HepG2 (cell line): ENCODE data around the gene WDR6.

Experiments
- ARID4A ChIP-seq: sonication (generic); formaldehyde crosslinking; IDR thresholded peaks from 2 replicates; pipeline ENCODE4 v1.5.0; 2020; ENCODE audit warnings: mild to moderate bottlenecking, missing genetic modification reagents, borderline replicate concordance
- ATF3 ChIP-seq: sonication (generic); formaldehyde crosslinking; IDR thresholded peaks from 2 replicates; pipeline ENCODE4 v1.4.0; 2020; ENCODE audit warnings: missing genetic modification reagents
- CTCF ChIP-seq: sonication (generic); formaldehyde crosslinking; IDR thresholded peaks from 2 replicates; pipeline ENCODE4 v1.5.0; 2020; ENCODE audit warnings: mild to moderate bottlenecking, missing genetic modification reagents, moderate library complexity
- EP300 ChIP-seq, 3 experiments: sonication (generic) in 1 of 3; formaldehyde crosslinking in 1 of 3; IDR thresholded peaks; 2 replicates each; pipeline versions ENCODE4 v1.5.1 to v1.6.1; 2011 to 2020; ENCODE audit warnings: low read depth in 2 of 3, low read length in 2 of 3, borderline replicate concordance in 1 of 3, improper control_type of control experiment in 1 of 3, mild to moderate bottlenecking in 1 of 3, missing genetic modification reagents in 1 of 3, moderate library complexity in 1 of 3
- FLYWCH1 ChIP-seq: sonication (generic); formaldehyde crosslinking; IDR thresholded peaks from 2 replicates; pipeline ENCODE4 v1.8.1; 2023; ENCODE audit warnings: mild to moderate bottlenecking, missing genetic modification reagents
- MAX ChIP-seq: IDR thresholded peaks from 2 replicates; pipeline ENCODE4 v1.6.1; 2012; ENCODE audit warnings: inconsistent platforms
- NCOA5 ChIP-seq: sonication (generic); formaldehyde crosslinking; IDR thresholded peaks from 2 replicates; pipeline ENCODE4 v1.4.0; 2020; ENCODE audit warnings: missing genetic modification reagents
- SETDB1 ChIP-seq: sonication (generic); formaldehyde crosslinking; IDR thresholded peaks from 2 replicates; pipeline ENCODE4 v1.5.1; 2020; ENCODE audit warnings: missing genetic modification reagents, mild to moderate bottlenecking, borderline replicate concordance
- SIN3A ChIP-seq: IDR thresholded peaks from 2 replicates; pipeline ENCODE4 v1.6.1; 2011; ENCODE audit warnings: low read depth, mild to moderate bottlenecking, control low read depth, low read length, borderline replicate concordance
- ZNF138 ChIP-seq: sonication (generic); formaldehyde crosslinking; IDR thresholded peaks from 2 replicates; pipeline ENCODE4 v1.5.0; 2020; ENCODE audit warnings: mild to moderate bottlenecking, low read depth, missing genetic modification reagents

- TF ChIP-seq NCOA5 (CRISPR knock-in tag) (no peak), ZNF138 (CRISPR knock-in tag) (no peak), CTCF (no peak), FLYWCH1 (CRISPR knock-in tag) (no peak), ATF3 (CRISPR knock-in tag) (no peak), SETDB1 (CRISPR knock-in tag) (no peak), SIN3A (no peak), MAX (no peak), ARID4A (CRISPR knock-in tag) (no peak), EP300 (IDR thresholded peaks at IDR 0.05; ENCODE audit: low read depth in 2 of 2, low read length in 2 of 2) (no peak), EP300 (CRISPR knock-in tag; IDR thresholded peaks at IDR 0.05; ENCODE audit: borderline replicate concordance) (no peak)
Observed at GRCh38 chr3:48963591-48963990, 43.6 kb upstream of the WDR6 start.
